ENCODE results near the gene PPP1R17. TPM values are rescaled to one million over a fixed set of nuclear protein-coding genes. Genes with fewer than 3 reads are reported as not detected.

The PPP1R17 gene
- total and polyA plus RNA-seq, 2 experiments from 2014 or later = 0.52 to 2.4 TPM

GRCh38 chr7:31665546-31665945, 21.5 kb upstream of the PPP1R17 start:
- H2AFZ ChIP-seq = no peak overlapping the region
- no peaks in the 10 kb centered on the region for H4K20me1 ChIP-seq (replicated peaks; ENCODE audit: insufficient read depth)
- no peak overlapping the region for H3K27ac ChIP-seq (ENCODE audit: low read depth)
- DNase-seq (ENCODE audit: low spot score) (no peak), ATAC-seq (no peak)
- TF ChIP-seq JUNB (IDR thresholded peaks at IDR 0.05; ENCODE audit: unreplicated experiment) = no peak
- no peak for TF ChIP-seq REST (IDR thresholded peaks at IDR 0.05; ENCODE audit: unreplicated experiment)
- no peak for TF ChIP-seq EZH2phosphoT487 (IDR thresholded peaks at IDR 0.05; ENCODE audit: unreplicated experiment)
- TF ChIP-seq STAT1 (IDR thresholded peaks at IDR 0.05; ENCODE audit: unreplicated experiment) = no peak
- no peak for TF ChIP-seq EZH2 (IDR thresholded peaks at IDR 0.05; ENCODE audit: low read depth, unreplicated experiment)
- no peak for TF ChIP-seq POLR2AphosphoS5 (IDR thresholded peaks at IDR 0.05; ENCODE audit: low read depth)
- TF ChIP-seq ZNF331 (CRISPR knock-in tag; IDR thresholded peaks at IDR 0.05; ENCODE audit: low read depth) = no peak
- TF ChIP-seq ZNF462 (CRISPR knock-in tag; IDR thresholded peaks at IDR 0.05) = no peak
- no peak for TF ChIP-seq ETS1 (IDR thresholded peaks at IDR 0.05)
- TF ChIP-seq CTCF (conservative IDR thresholded peaks at IDR 0.05; ENCODE audit: low read depth in 2 of 2) = no peak
- no peak for TF ChIP-seq ZNF114 (CRISPR knock-in tag; IDR thresholded peaks at IDR 0.05)
- TF ChIP-seq CREB1 (CRISPR knock-in tag; IDR thresholded peaks at IDR 0.05; ENCODE audit: low read depth) = no peak
- no peak for TF ChIP-seq NANOG (IDR thresholded peaks at IDR 0.05; ENCODE audit: borderline replicate concordance)
- Mint-ChIP-seq H3K9me3 (no peaks in the 10 kb centered on the region), H3K4me1 (peaks cover 17% of the 10 kb centered on the region), H3K27me3 (ENCODE audit: insufficient read depth, low read depth, poor library complexity) (no peaks in the 10 kb centered on the region), H3K4me3 (no peak overlapping the region), H3K36me3 (ENCODE audit: low read depth) (no peaks in the 10 kb centered on the region), H3K27ac (no peak overlapping the region)
- H3K4me2 ChIP-seq = no peak overlapping the region
- H3K79me2 ChIP-seq (replicated peaks; ENCODE audit: insufficient read depth) = no peaks in the 10 kb centered on the region
- H3K27me3 ChIP-seq (ENCODE audit: insufficient read depth) = no peaks in the 10 kb centered on the region
- H3F3A ChIP-seq (replicated peaks; ENCODE audit: low read depth) = no peaks in the 10 kb centered on the region
- H3K9me2 ChIP-seq (ENCODE audit: insufficient read depth) = no peaks in the 10 kb centered on the region
- H3K4me1 ChIP-seq (ENCODE audit: insufficient read depth) = no peaks in the 10 kb centered on the region
- H3K4me3 ChIP-seq = no peak overlapping the region
- no peaks in the 10 kb centered on the region for H3K36me3 ChIP-seq (ENCODE audit: insufficient read depth)
